ENCODE data around the gene ADAMTS12.

- TF ChIP-seq CTCF (IDR thresholded peaks at IDR 0.05; ENCODE audit: low read depth, low read length) = no peak
- no peak for TF ChIP-seq EZH2phosphoT487 (IDR thresholded peaks at IDR 0.05; ENCODE audit: low read depth)
Observed at GRCh38 chr5:33583332-33583731, 308.5 kb downstream of the ADAMTS12 start.
